Astrocyte (in vitro differentiated cells and primary cell): ENCODE measurements around the gene WDR43. TPM values are rescaled to one million over a fixed set of nuclear protein-coding genes. Genes with fewer than 3 reads are reported as not detected.
A peak's percentile ranks its signal among the peaks of the same experiment; 100 is the strongest.

Experiments
- DNase-seq: peaks from one replicate; pipeline ENCODE4 v3.0.0-alpha.2; 2010; ENCODE audit warnings: low read depth
- FAIRE-seq: peaks from 2 replicates; lab custom pipeline; 2011; peaks lifted over from hg19 to GRCh38; lab: Jason Lieb, UNC
- H2AFZ ChIP-seq: 2 replicates; pipeline ENCODE4 v1.6.0; 2012; ENCODE audit warnings: low read depth, low read length, inconsistent platforms
- H3K27ac ChIP-seq: 2 replicates; pipeline ENCODE4 v1.5.1; 2011; ENCODE audit warnings: low read depth, low read length, inconsistent platforms
- H3K27me3 ChIP-seq: 2 replicates; pipeline ENCODE4 v1.6.0; 2011; ENCODE audit warnings: low read length, inconsistent platforms; ENCODE audit not compliant: insufficient read depth
- H3K36me3 ChIP-seq: 2 replicates; pipeline ENCODE4 v1.5.1; 2011; ENCODE audit warnings: low read length, inconsistent platforms; ENCODE audit not compliant: insufficient read depth
- H3K4me1 ChIP-seq: 2 replicates; pipeline ENCODE4 v1.5.1; 2011; ENCODE audit warnings: low read length, inconsistent platforms; ENCODE audit not compliant: insufficient read depth
- H3K4me2 ChIP-seq: 2 replicates; pipeline ENCODE4 v1.6.0; 2012; ENCODE audit warnings: low read length, inconsistent platforms
- H3K4me3 ChIP-seq: 2 replicates; pipeline ENCODE4 v1.5.1; 2011; ENCODE audit warnings: low read depth, mild to moderate bottlenecking, low read length, inconsistent platforms; ENCODE audit not compliant: insufficient read depth
- H3K79me2 ChIP-seq: 2 replicates; pipeline ENCODE4 v1.6.0; 2012; ENCODE audit warnings: mild to moderate bottlenecking, low read length, inconsistent platforms; ENCODE audit not compliant: insufficient read depth
- H3K9ac ChIP-seq: 2 replicates; pipeline ENCODE4 v1.6.0; 2012; ENCODE audit warnings: mild to moderate bottlenecking, low read length, inconsistent platforms
- H3K9me3 ChIP-seq: 2 replicates; pipeline ENCODE4 v1.5.1; 2012; ENCODE audit warnings: low read depth, mild to moderate bottlenecking, low read length, inconsistent platforms; ENCODE audit not compliant: insufficient read depth
- H4K20me1 ChIP-seq: 2 replicates; pipeline ENCODE4 v1.6.0; 2012; ENCODE audit warnings: low read length, inconsistent platforms; ENCODE audit not compliant: insufficient read depth
- H3K27ac Mint-ChIP-seq: one replicate; pipeline ENCODE4 v1.8.0; 2021; ENCODE audit warnings: mild to moderate bottlenecking, mixed read lengths; ENCODE audit not compliant: unreplicated experiment
- H3K27me3 Mint-ChIP-seq: one replicate; pipeline ENCODE4 v1.8.0; 2021; ENCODE audit warnings: low read depth, mixed read lengths; ENCODE audit not compliant: unreplicated experiment
- H3K36me3 Mint-ChIP-seq: one replicate; pipeline ENCODE4 v1.8.0; 2021; ENCODE audit warnings: low read depth, mixed read lengths; ENCODE audit not compliant: unreplicated experiment
- H3K4me1 Mint-ChIP-seq: one replicate; pipeline ENCODE4 v1.8.0; 2021; ENCODE audit warnings: low read depth, mixed read lengths; ENCODE audit not compliant: unreplicated experiment
- H3K4me3 Mint-ChIP-seq: one replicate; pipeline ENCODE4 v1.8.0; 2021; ENCODE audit warnings: mild to moderate bottlenecking, moderate library complexity, mixed read lengths; ENCODE audit not compliant: unreplicated experiment
- H3K9me3 Mint-ChIP-seq: one replicate; pipeline ENCODE4 v1.8.0; 2021; ENCODE audit warnings: mild to moderate bottlenecking, mixed read lengths; ENCODE audit not compliant: unreplicated experiment
- CTCF ChIP-seq: IDR thresholded peaks from 2 replicates; pipeline ENCODE4 v1.5.1; 2011; ENCODE audit warnings: low read depth, mild to moderate bottlenecking, inconsistent platforms, low read length, moderate library complexity; ENCODE audit not compliant: insufficient read depth
- EZH2 ChIP-seq: IDR thresholded peaks from 2 replicates; pipeline ENCODE4 v1.6.1; 2012; ENCODE audit warnings: mild to moderate bottlenecking, low read length, inconsistent platforms; ENCODE audit not compliant: insufficient read depth
- total RNA-seq: library from RNA; stranded (reverse); gene quantifications from 2 replicates; pipeline ENCODE4 v1.2.1, GENCODE V29; 2021

Gene WDR43
- total RNA-seq, 1 donor from 2014 or later: 83.9 TPM

- no peak overlapping the region for H3K4me3 ChIP-seq
- no peak overlapping the region for H3K27ac Mint-ChIP-seq
- H3K9me3 Mint-ChIP-seq: no peaks in the 10 kb centered on the region
- H3K4me1 ChIP-seq: no peaks in the 10 kb centered on the region
- H3K36me3 ChIP-seq: peaks cover 49% of the 10 kb centered on the region
- H3K27ac ChIP-seq: no peak overlapping the region
- H3K27me3 ChIP-seq: no peaks in the 10 kb centered on the region
- no peaks in the 10 kb centered on the region for H3K27me3 Mint-ChIP-seq
- no peak overlapping the region for H3K9ac ChIP-seq
- no peak overlapping the region for H3K4me3 Mint-ChIP-seq
- no peaks in the 10 kb centered on the region for H3K9me3 ChIP-seq
- no peak overlapping the region for H3K4me2 ChIP-seq
- FAIRE-seq (no peak), DNase-seq (no peak)
- H3K79me2 ChIP-seq: peaks cover 82% of the 10 kb centered on the region
- TF ChIP-seq CTCF: no peak
- no peak for TF ChIP-seq EZH2
- peaks cover 8% of the 10 kb centered on the region for H3K36me3 Mint-ChIP-seq
- H2AFZ ChIP-seq: no peak overlapping the region
- peaks cover 7% of the 10 kb centered on the region for H3K4me1 Mint-ChIP-seq
- peaks cover 47% of the 10 kb centered on the region for H4K20me1 ChIP-seq
Measured at GRCh38 chr2:28915939-28916338, 21.5 kb downstream of the WDR43 start.

- no peak overlapping the region for H3K4me3 Mint-ChIP-seq
- Histone ChIP-seq H3K4me1 (no peaks in the 10 kb centered on the region), H3K79me2 (peaks cover 63% of the 10 kb centered on the region), H3K27me3 (no peaks in the 10 kb centered on the region), H4K20me1 (peaks cover 57% of the 10 kb centered on the region), H3K9me3 (no peaks in the 10 kb centered on the region), H3K27ac (no peak overlapping the region), H3K9ac (no peak overlapping the region), H2AFZ (no peak overlapping the region), H3K4me3 (no peak overlapping the region), H3K4me2 (no peak overlapping the region), H3K36me3 (peaks cover 81% of the 10 kb centered on the region)
- no peak overlapping the region for H3K27ac Mint-ChIP-seq
- no peak for TF ChIP-seq EZH2
- TF ChIP-seq CTCF: no peak
- H3K4me1 Mint-ChIP-seq: peaks cover 22% of the 10 kb centered on the region
- no peaks in the 10 kb centered on the region for H3K9me3 Mint-ChIP-seq
- FAIRE-seq: no peak
- DNase-seq: no peak
- peaks cover 19% of the 10 kb centered on the region for H3K36me3 Mint-ChIP-seq
- H3K27me3 Mint-ChIP-seq: no peaks in the 10 kb centered on the region
Measured at GRCh38 chr2:28926847-28927246, 32.4 kb downstream of the WDR43 start.

- H4K20me1 ChIP-seq: peaks cover 57% of the 10 kb centered on the region
- peaks cover 22% of the 10 kb centered on the region for H3K4me1 Mint-ChIP-seq
- H3K27ac Mint-ChIP-seq: peak overlapping the region; percentile 75
Measured at GRCh38 chr2:28927469-28927868, 33.0 kb downstream of the WDR43 start.

More at GRCh38 chr2:28927469-28927868, 33.0 kb downstream of the WDR43 start:
- no peaks in the 10 kb centered on the region for H3K27me3 ChIP-seq
- no peak overlapping the region for H2AFZ ChIP-seq
- H3K4me1 ChIP-seq: no peaks in the 10 kb centered on the region
- H3K4me3 ChIP-seq: no peak overlapping the region
- peaks cover 59% of the 10 kb centered on the region for H3K79me2 ChIP-seq
- DNase-seq (no peak), FAIRE-seq (no peak)
- H3K9me3 ChIP-seq: no peaks in the 10 kb centered on the region
- H3K9me3 Mint-ChIP-seq: no peaks in the 10 kb centered on the region
- H3K36me3 Mint-ChIP-seq: peaks cover 19% of the 10 kb centered on the region
- H3K4me2 ChIP-seq: no peak overlapping the region
- no peak overlapping the region for H3K27ac ChIP-seq
- TF ChIP-seq CTCF: no peak
- no peak for TF ChIP-seq EZH2
- no peak overlapping the region for H3K4me3 Mint-ChIP-seq
- peaks cover 77% of the 10 kb centered on the region for H3K36me3 ChIP-seq
- no peaks in the 10 kb centered on the region for H3K27me3 Mint-ChIP-seq
- no peak overlapping the region for H3K9ac ChIP-seq
